ENCODE data around the gene SNAI3. TPM values are rescaled to one million over a fixed set of nuclear protein-coding genes. Genes with fewer than 3 reads are reported as not detected.
A peak's percentile ranks its signal among the peaks of the same experiment; 100 is the strongest.

The SNAI3 gene
- total RNA-seq, 1 donor from 2014 or later, result 0.43 TPM

GRCh38 chr16:88721815-88722755, 35.8 kb upstream of the SNAI3 start:
- DNase-seq (ENCODE audit: low spot score), result no peak
- no peak for ATAC-seq

- ATAC-seq (no peak), DNase-seq (ENCODE audit: low spot score) (no peak)
Observed at GRCh38 chr16:88721236-88721635, 34.9 kb upstream of the SNAI3 start.

- ATAC-seq, result no peak
- no peak for DNase-seq (ENCODE audit: low spot score)
Observed at GRCh38 chr16:88720396-88720970, 34.2 kb upstream of the SNAI3 start.

GRCh38 chr16:88719933-88720296, 33.6 kb upstream of the SNAI3 start:
- DNase-seq (ENCODE audit: low spot score) (no peak), ATAC-seq (no peak)

GRCh38 chr16:88719267-88719932, 33.1 kb upstream of the SNAI3 start:
- no peak for ATAC-seq

GRCh38 chr16:88718178-88718577, 31.9 kb upstream of the SNAI3 start:
- ATAC-seq (no peak), DNase-seq (ENCODE audit: low spot score) (no peak)

More at GRCh38 chr16:88719267-88719932, 33.1 kb upstream of the SNAI3 start:
- DNase-seq (ENCODE audit: low spot score), result no peak

- no peak for DNase-seq (ENCODE audit: low spot score)
- ATAC-seq, result no peak
Observed at GRCh38 chr16:88716601-88717001, 30.3 kb upstream of the SNAI3 start.

GRCh38 chr16:88716201-88716600, 29.9 kb upstream of the SNAI3 start:
- no peak for ATAC-seq
- DNase-seq (ENCODE audit: low spot score), result no peak

- no peak for ATAC-seq
- DNase-seq (ENCODE audit: low spot score), result no peak
Observed at GRCh38 chr16:88715312-88716190, 29.2 kb upstream of the SNAI3 start.

- DNase-seq (ENCODE audit: low spot score) (no peak), ATAC-seq (no peak)
Observed at GRCh38 chr16:88714420-88715302, 28.4 kb upstream of the SNAI3 start.

- ATAC-seq (peak; percentile 12), DNase-seq (ENCODE audit: low spot score) (no peak)
Observed at GRCh38 chr16:88713568-88714419, 27.5 kb upstream of the SNAI3 start.

GRCh38 chr16:88713054-88713453, 26.7 kb upstream of the SNAI3 start:
- ATAC-seq (no peak), DNase-seq (ENCODE audit: low spot score) (no peak)

GRCh38 chr16:88712362-88712979, 26.2 kb upstream of the SNAI3 start:
- DNase-seq (ENCODE audit: low spot score) (no peak), ATAC-seq (no peak)

- no peak for ATAC-seq
- DNase-seq (ENCODE audit: low spot score), result no peak
Observed at GRCh38 chr16:88711750-88712340, 25.5 kb upstream of the SNAI3 start.

- DNase-seq (ENCODE audit: low spot score) (no peak), ATAC-seq (no peak)
Observed at GRCh38 chr16:88710556-88710955, 24.2 kb upstream of the SNAI3 start.

- DNase-seq (ENCODE audit: low spot score), result no peak
- no peak for ATAC-seq
Observed at GRCh38 chr16:88706965-88707826, 20.9 kb upstream of the SNAI3 start.

Measured in left lobe of liver (tissue), 2 donors.